Measurements from ENCODE around the gene TESPA1. TPM values are rescaled to one million over a fixed set of nuclear protein-coding genes. Genes with fewer than 3 reads are reported as not detected.

Gene TESPA1
- total and polyA plus RNA-seq, 2 experiments from 2014 or later, result 0.34 TPM; not detected in 1

- TF ChIP-seq EZH2 (IDR thresholded peaks at IDR 0.05; ENCODE audit: low read depth, unreplicated experiment), result no peak
Observed at GRCh38 chr12:54984658-54985376, at the start of gene TESPA1 (continued).

GRCh38 chr12:55034218-55034617 is 49.7 kb upstream of the TESPA1 start:
- Mint-ChIP-seq H3K36me3 (ENCODE audit: low read depth) (no peaks in the 10 kb centered on the region), H3K4me3 (no peak overlapping the region), H3K27ac (no peak overlapping the region), H3K4me1 (peaks cover 11% of the 10 kb centered on the region), H3K9me3 (no peaks in the 10 kb centered on the region), H3K27me3 (ENCODE audit: insufficient read depth, low read depth, poor library complexity) (peaks cover 3% of the 10 kb centered on the region)
- H3K4me3 ChIP-seq, result no peak overlapping the region
- no peak overlapping the region for H3K4me2 ChIP-seq
- H3K27ac ChIP-seq (ENCODE audit: low read depth), result no peak overlapping the region
- peak overlapping the region; percentile 60; the same call in 1 of the 2 replicates for H2AFZ ChIP-seq
- H3K27me3 ChIP-seq (ENCODE audit: insufficient read depth), result no peaks in the 10 kb centered on the region
- H3K4me1 ChIP-seq (ENCODE audit: insufficient read depth), result peaks cover 7% of the 10 kb centered on the region
- no peaks in the 10 kb centered on the region for H3F3A ChIP-seq (replicated peaks; ENCODE audit: low read depth)
- ATAC-seq (peak; percentile 61), DNase-seq (ENCODE audit: low spot score) (no peak)
- no peaks in the 10 kb centered on the region for H4K20me1 ChIP-seq (replicated peaks; ENCODE audit: insufficient read depth)
- H3K9me2 ChIP-seq (ENCODE audit: insufficient read depth), result no peaks in the 10 kb centered on the region
- H3K79me2 ChIP-seq (replicated peaks; ENCODE audit: insufficient read depth), result no peaks in the 10 kb centered on the region
- no peak for TF ChIP-seq EZH2 (IDR thresholded peaks at IDR 0.05; ENCODE audit: low read depth, unreplicated experiment)
- no peak for TF ChIP-seq ZNF462 (CRISPR knock-in tag; IDR thresholded peaks at IDR 0.05)
- no peak for TF ChIP-seq CREB1 (CRISPR knock-in tag; IDR thresholded peaks at IDR 0.05; ENCODE audit: low read depth)
- no peak for TF ChIP-seq REST (IDR thresholded peaks at IDR 0.05; ENCODE audit: unreplicated experiment)
- TF ChIP-seq NANOG (IDR thresholded peaks at IDR 0.05; ENCODE audit: borderline replicate concordance), result no peak
- no peak for TF ChIP-seq ETS1 (IDR thresholded peaks at IDR 0.05)
- TF ChIP-seq EZH2phosphoT487 (IDR thresholded peaks at IDR 0.05; ENCODE audit: unreplicated experiment), result no peak
- no peak for TF ChIP-seq STAT1 (IDR thresholded peaks at IDR 0.05; ENCODE audit: unreplicated experiment)
- no peaks in the 10 kb centered on the region for H3K36me3 ChIP-seq (ENCODE audit: insufficient read depth)

Data from GM23338 (cell line).